Heart right ventricle (tissue), 16 donors: ENCODE results near the gene COL18A1. TPM values are rescaled to one million over a fixed set of nuclear protein-coding genes. Genes with fewer than 3 reads are reported as not detected.

Experiments
- ATAC-seq, 8 donors: fragments of 200-7000 bp; cut with Tn5 transposase; one replicate each; pipeline ENCODE4 v1.9.1; 2020; ENCODE audit warnings: mild to moderate bottlenecking in 8 of 8, moderate library complexity in 8 of 8, moderate number of reproducible peaks in 1 of 8
- DNase-seq, 2 donors: peaks; one replicate each; pipeline ENCODE4 v3.0.0-alpha.2; 2020
- H3K27ac ChIP-seq, 10 donors: fragments of 200-600 bp; sonication (generic) in 2 of 10; one replicate each; pipeline versions ENCODE4 v1.5.0 to v1.8.0; 2020 to 2022; ENCODE audit warnings: mild to moderate bottlenecking in 3 of 10
- H3K27me3 ChIP-seq, 7 donors: fragments of 200-600 bp; one replicate each; pipeline ENCODE4 v1.8.0; 2021 to 2022; ENCODE audit warnings: mild to moderate bottlenecking in 2 of 7
- H3K36me3 ChIP-seq, 9 donors: fragments of 200-600 bp; sonication (generic) in 1 of 9; one replicate each; pipeline versions ENCODE4 v1.5.0 to v1.8.0; 2020 to 2022; ENCODE audit warnings: mild to moderate bottlenecking in 2 of 9
- H3K4me1 ChIP-seq, 9 donors: fragments of 200-600 bp; sonication (generic) in 1 of 9; one replicate each; pipeline versions ENCODE4 v1.5.0 to v1.8.0; 2020 to 2022; ENCODE audit warnings: mild to moderate bottlenecking in 4 of 9
- H3K4me3 ChIP-seq, 10 donors: fragments of 200-600 bp; sonication (generic) in 2 of 10; one replicate each; pipeline versions ENCODE4 v1.5.0 to v1.8.0; 2020 to 2022; ENCODE audit warnings: mild to moderate bottlenecking in 7 of 10, moderate library complexity in 2 of 10
- H3K9me3 ChIP-seq, 11 donors: fragments of 200-600 bp in 10 of 11; sonication (generic) in 2 of 11; one replicate each; pipeline versions ENCODE4 v1.5.0 to v1.8.0; 2013 to 2022; ENCODE audit warnings: mild to moderate bottlenecking in 2 of 11, control low read depth in 1 of 11, moderate library complexity in 1 of 11
- CTCF ChIP-seq, 9 donors: fragments of 200-600 bp; sonication (generic) in 2 of 9; IDR thresholded peaks; one replicate each; pipeline versions ENCODE4 v1.5.0 to v1.8.0; 2021 to 2022; ENCODE audit warnings: antibody characterized with exemption in 9 of 9, mild to moderate bottlenecking in 5 of 9, moderate library complexity in 1 of 9
- WGBS, 2 donors: extraction: QIAGEN DNeasy Blood & Tissue Kit; methylation state at CpG; one replicate each; pipeline ENCODE4 v1.1.7; 2013; ENCODE audit warnings: inconsistent platforms in 1 of 2; 5-methylcytosine and 5-hydroxymethylcytosine counted together
- intact Hi-C, 10 donors: fragments of 100-400 bp; cut with DNase I; formaldehyde crosslinking; loops; one replicate each; pipeline versions ENCODE4 v1.11.1 to v1.14.2; 2022
- polyA plus RNA-seq, 2 donors: library from polyadenylated mRNA; stranded (reverse); fragments of 200-250 nt; gene quantifications; one replicate each; pipeline ENCODE4 v1.2.3, GENCODE V29; 2013
- total RNA-seq, 10 donors: library from RNA; stranded (reverse); fragmentation: NEBNext Ultra II Directional in 3 of 10; extraction: Animal tissue kit (Norgen Biotek cat#: 25700) in 3 of 10; gene quantifications; one replicate each; pipeline versions ENCODE4 v1.2.1 to v1.2.4, GENCODE V29; 2021 to 2023
- donor health status: Arrhythmogenic right ventricular cardiomyopathy.
- donor health status: ischemic (EF 13 %, LVEDD 7.1; RV severe dilation, severe dysfunction).
- donor health status: healthy with polysubstance abuse.
- donor health status: DM: no; HTN: yes; CAD: no.
- donor health status: DM: no; HTN: no; CAD: no.
- donor health status: ischemic (EF 25% LVEDD 6.9; RV normal size, moderate dysfunction).
- donor health status: ischemic (EF 25% LVEDD 5.7; RV mildly dilated, moderate dysfunction).
- donor health status: healthy.
- donor health status: DM: yes; HTN: yes; CAD: no.
- donor health status: Ischemic cardiomyopathy.
- donor health status: ischemic (EF 35%, LVEDD 5.7; RV mildly dilated, moderate dysfunction).
- donor health status: nonischemic (EF 11% LVEDD 7.7; RV severe dilation, severe dysfunction).
- donor health status: DM: yes; HTN: yes; CAD: no.
- donor health status: PGD.
- donor health status: ischemic (EF 29% LVEDD 5.4; RV normal size, mild dysfunction).
- donor health status: nonischemic (EF 23%, LVEDD 6.1; RV moderate dilation, normal function).

COL18A1 gene
- total and polyA plus RNA-seq, 12 donors: 33.7 to 87.1 (median 52.6) TPM

- Histone ChIP-seq H3K27me3 (no peaks in the 10 kb centered on the region), H3K4me1 (peaks cover 17 to 72% (median 37%) of the 10 kb centered on the region in 9 donors), H3K4me3 (no peak overlapping the region), H3K27ac (peak overlapping the region in 1 of 10 donors; percentile 25), H3K36me3 (peaks cover 0 to 13% (median 0%) of the 10 kb centered on the region in 9 donors), H3K9me3 (no peaks in the 10 kb centered on the region)
- TF ChIP-seq CTCF (IDR thresholded peaks at IDR 0.05): no peak
- DNase-seq: no peak
- 74 to 90% methylated on average over 8 of the region's 8 CpGs for WGBS, 2 donors
- no peak for ATAC-seq
- intact Hi-C loops: loop anchor here in 1 of 10 donors (5.0 kb wide), 1 partner anchor 39 kb away; no protein-coding TSS in a partner anchor
Observed at GRCh38 chr21:45416620-45417019, 11.7 kb downstream of the COL18A1 start.

GRCh38 chr21:45417256-45417950, 12.4 kb downstream of the COL18A1 start:
- Histone ChIP-seq H3K27ac (peak overlapping the region in 3 of 10 donors; percentile 21 to 47 (median 25)), H3K27me3 (no peaks in the 10 kb centered on the region), H3K4me3 (no peak overlapping the region), H3K9me3 (no peaks in the 10 kb centered on the region), H3K36me3 (peaks cover 0 to 13% (median 0%) of the 10 kb centered on the region in 9 donors), H3K4me1 (peaks cover 14 to 69% (median 36%) of the 10 kb centered on the region in 9 donors)
- DNase-seq (no peak), ATAC-seq (no peak)
- TF ChIP-seq CTCF (IDR thresholded peaks at IDR 0.05): no peak
- WGBS, 2 donors: 67 to 71% methylated on average over 22 of the region's 22 CpGs
- intact Hi-C loops: loop anchor here in 1 of 10 donors (5.0 kb wide), 1 partner anchor 40 kb away; no protein-coding TSS in a partner anchor

- Histone ChIP-seq H3K36me3 (peaks cover 0 to 13% (median 0%) of the 10 kb centered on the region in 9 donors), H3K27ac (peak overlapping the region in 2 of 10 donors; percentile 21 to 47), H3K27me3 (no peaks in the 10 kb centered on the region), H3K4me1 (peaks cover 14 to 64% (median 30%) of the 10 kb centered on the region in 9 donors), H3K4me3 (no peak overlapping the region), H3K9me3 (no peaks in the 10 kb centered on the region)
- intact Hi-C loops: loop anchor here in 1 of 10 donors (5.0 kb wide), 1 partner anchor 41 kb away; no protein-coding TSS in a partner anchor
- TF ChIP-seq CTCF (IDR thresholded peaks at IDR 0.05): no peak
- WGBS, 2 donors: 83 to 86% methylated on average over 20 of the region's 20 CpGs
- DNase-seq: peak in 1 of 2 donors; percentile 14
- ATAC-seq: no peak
Observed at GRCh38 chr21:45417951-45418300, 13.0 kb downstream of the COL18A1 start.

GRCh38 chr21:45418301-45419071, 13.5 kb downstream of the COL18A1 start:
- Histone ChIP-seq H3K4me1 (peaks cover 13 to 58% (median 25%) of the 10 kb centered on the region in 9 donors), H3K36me3 (peaks cover 0 to 13% (median 0%) of the 10 kb centered on the region in 9 donors), H3K4me3 (no peak overlapping the region), H3K27me3 (no peaks in the 10 kb centered on the region), H3K27ac (peak overlapping the region in 2 of 10 donors; percentile 21 to 47), H3K9me3 (no peaks in the 10 kb centered on the region)
- DNase-seq (peak in 1 of 2 donors; percentile 8), ATAC-seq (no peak)
- WGBS, 2 donors: 81 to 84% methylated on average over 34 of the region's 34 CpGs
- TF ChIP-seq CTCF (IDR thresholded peaks at IDR 0.05): no peak
- intact Hi-C loops: loop anchor here in 1 of 10 donors (5.0 kb wide), 1 partner anchor 41 kb away; no protein-coding TSS in a partner anchor
